ENCODE results near the gene COX10. TPM values are rescaled to one million over a fixed set of nuclear protein-coding genes. Genes with fewer than 3 reads are reported as not detected.

The COX10 gene
- polyA plus RNA-seq, 1 donor (not counting 4 experiments of a cell fraction or from before 2014, with no cell fraction given) = 14.3 TPM

DNA sequence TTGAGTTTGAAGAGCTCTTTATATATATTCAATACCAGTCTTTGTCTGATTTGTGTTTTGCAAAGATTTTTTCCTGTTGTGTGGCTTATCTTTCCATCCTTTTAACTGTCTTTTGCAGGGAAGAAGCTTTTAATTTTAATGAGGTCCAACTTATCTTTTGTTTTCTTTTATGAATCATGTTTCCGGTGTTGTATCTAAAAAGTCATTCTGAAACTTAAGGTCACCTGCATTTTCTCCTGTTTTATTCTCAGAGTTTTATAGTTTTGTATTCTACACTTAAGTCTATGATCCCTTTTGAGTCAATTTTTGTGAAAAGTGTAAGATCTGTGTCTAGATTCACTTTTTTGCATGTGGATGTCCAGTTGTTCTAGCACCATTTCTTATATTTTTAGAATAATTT is 24.6 kb upstream of the COX10 start:
- Histone ChIP-seq H3K4me3 (ENCODE audit: control insufficient read depth in 2 of 3, extremely low read depth in 1 of 3, insufficient read depth in 2 of 3, low read depth in 1 of 3, low read length in 3 of 3) (no peak overlapping the region), H3K4me1 (ENCODE audit: control insufficient read depth, extremely low read depth, insufficient read depth, low read length) (no peaks in the 10 kb centered on the region), H2AFZ (ENCODE audit: control insufficient read depth, low read length) (no peak overlapping the region), H3K9ac (ENCODE audit: control insufficient read depth, extremely low read depth, insufficient read depth, low read length) (no peak overlapping the region), H3K27me3 (ENCODE audit: control insufficient read depth, extremely low read depth, insufficient read depth, low read length) (no peaks in the 10 kb centered on the region), H4K20me1 (ENCODE audit: control insufficient read depth, extremely low read depth, insufficient read depth, low read length) (no peaks in the 10 kb centered on the region), H3K27ac (ENCODE audit: control insufficient read depth, insufficient read depth, low read length) (no peak overlapping the region), H3K4me2 (ENCODE audit: control insufficient read depth, extremely low read depth, insufficient read depth, low read depth, low read length) (no peak overlapping the region), H3K36me3 (ENCODE audit: control insufficient read depth in 2 of 2, extremely low read depth in 1 of 2, insufficient read depth in 2 of 2, low read length in 2 of 2) (no peaks in the 10 kb centered on the region), H3K79me2 (ENCODE audit: control insufficient read depth, insufficient read depth, low read length) (peaks cover 2% of the 10 kb centered on the region), H3K9me1 (ENCODE audit: control insufficient read depth, extremely low read depth, insufficient read depth, low read length) (no peaks in the 10 kb centered on the region), H3K9me3 (ENCODE audit: control insufficient read depth, low read depth, low read length) (no peaks in the 10 kb centered on the region)
- dilution Hi-C loops (cut with MboI; ENCODE audit: extremely low pct_ligation_motif_present, low sequenced_read_pairs) = no loop called here
- DNase-seq (ENCODE audit: low read depth, low spot score) (no peak), FAIRE-seq (no peak)
- TF ChIP-seq EZH2 (IDR thresholded peaks at IDR 0.05; ENCODE audit: low read length) (no peak), CTCF (optimal IDR thresholded peaks at IDR 0.05 in 1 of 3, IDR thresholded peaks at IDR 0.05 in 1 of 3, conservative IDR thresholded peaks at IDR 0.05 in 1 of 3; ENCODE audit: extremely low read depth in 1 of 3, insufficient read depth in 2 of 3, low read length in 3 of 3) (no peak)

GRCh38 chr17:14046978-14047377 is 22.3 kb upstream of the COX10 start:
- Histone ChIP-seq H3K4me1 (ENCODE audit: control insufficient read depth, extremely low read depth, insufficient read depth, low read length) (no peaks in the 10 kb centered on the region), H2AFZ (ENCODE audit: control insufficient read depth, low read length) (no peak overlapping the region), H3K9me1 (ENCODE audit: control insufficient read depth, extremely low read depth, insufficient read depth, low read length) (no peaks in the 10 kb centered on the region), H3K27me3 (ENCODE audit: control insufficient read depth, extremely low read depth, insufficient read depth, low read length) (no peaks in the 10 kb centered on the region), H3K27ac (ENCODE audit: control insufficient read depth, insufficient read depth, low read length) (no peak overlapping the region), H4K20me1 (ENCODE audit: control insufficient read depth, extremely low read depth, insufficient read depth, low read length) (no peaks in the 10 kb centered on the region), H3K9ac (ENCODE audit: control insufficient read depth, extremely low read depth, insufficient read depth, low read length) (no peak overlapping the region), H3K36me3 (ENCODE audit: control insufficient read depth in 2 of 2, extremely low read depth in 1 of 2, insufficient read depth in 2 of 2, low read length in 2 of 2) (peaks cover 0 to 1% of the 10 kb centered on the region in 2 experiments), H3K4me2 (ENCODE audit: control insufficient read depth, extremely low read depth, insufficient read depth, low read depth, low read length) (no peak overlapping the region), H3K4me3 (ENCODE audit: control insufficient read depth in 2 of 3, extremely low read depth in 1 of 3, insufficient read depth in 2 of 3, low read depth in 1 of 3, low read length in 3 of 3) (no peak overlapping the region), H3K79me2 (ENCODE audit: control insufficient read depth, insufficient read depth, low read length) (peaks cover 2% of the 10 kb centered on the region), H3K9me3 (ENCODE audit: control insufficient read depth, low read depth, low read length) (no peaks in the 10 kb centered on the region)
- DNase-seq (ENCODE audit: low read depth, low spot score) = no peak
- dilution Hi-C loops (cut with MboI; ENCODE audit: extremely low pct_ligation_motif_present, low sequenced_read_pairs) = no loop called here
- FAIRE-seq = no peak
- TF ChIP-seq CTCF (optimal IDR thresholded peaks at IDR 0.05 in 1 of 3, IDR thresholded peaks at IDR 0.05 in 1 of 3, conservative IDR thresholded peaks at IDR 0.05 in 1 of 3; ENCODE audit: extremely low read depth in 1 of 3, insufficient read depth in 2 of 3, low read length in 3 of 3) (no peak), EZH2 (IDR thresholded peaks at IDR 0.05; ENCODE audit: low read length) (no peak)

All from keratinocyte (primary cell).